Stomach smooth muscle (tissue), 2 donors: ENCODE measurements around the gene CHAF1A.

Source experiments
- H3K27ac ChIP-seq: one replicate; pipeline ENCODE4 v1.7.0; 2013; ENCODE audit warnings: mild to moderate bottlenecking, low read length, inconsistent platforms
- H3K27me3 ChIP-seq, 2 donors: one replicate each; pipeline ENCODE4 v1.7.0; 2013; ENCODE audit warnings: low read length in 2 of 2; ENCODE audit not compliant: insufficient read depth in 2 of 2, control insufficient read depth in 1 of 2
- H3K36me3 ChIP-seq, 2 donors: one replicate each; pipeline ENCODE4 v1.7.0; 2013; ENCODE audit warnings: low read length in 2 of 2; ENCODE audit not compliant: control insufficient read depth in 2 of 2, insufficient read depth in 2 of 2
- H3K4me1 ChIP-seq: one replicate; pipeline ENCODE4 v1.7.0; 2013; ENCODE audit warnings: low read length; ENCODE audit not compliant: control insufficient read depth, insufficient read depth
- H3K4me3 ChIP-seq, 2 donors: one replicate each; pipeline ENCODE4 v1.7.0; 2013; ENCODE audit warnings: low read length in 2 of 2
- H3K9ac ChIP-seq, 2 donors: one replicate each; pipeline ENCODE4 v1.7.0; 2013; ENCODE audit warnings: low read length in 2 of 2, mild to moderate bottlenecking in 1 of 2
- H3K9me3 ChIP-seq, 2 donors: one replicate each; pipeline ENCODE4 v1.7.0; 2013; ENCODE audit warnings: low read length in 2 of 2; ENCODE audit not compliant: control insufficient read depth in 2 of 2
- donor health status: healthy.
- donor health status: Pancreatic carcinoma.

The CHAF1A gene

GRCh38 chr19:4368128-4368820 is 34.2 kb upstream of the CHAF1A start:
- peaks cover 58% of the 10 kb centered on the region for H3K4me1 ChIP-seq
- H3K4me3 ChIP-seq: no peak overlapping the region
- no peak overlapping the region for H3K9ac ChIP-seq
- no peak overlapping the region for H3K27ac ChIP-seq
- peaks cover 17% of the 10 kb centered on the region in 2 donors for H3K36me3 ChIP-seq
- H3K9me3 ChIP-seq: no peaks in the 10 kb centered on the region
- no peaks in the 10 kb centered on the region for H3K27me3 ChIP-seq

DNA sequence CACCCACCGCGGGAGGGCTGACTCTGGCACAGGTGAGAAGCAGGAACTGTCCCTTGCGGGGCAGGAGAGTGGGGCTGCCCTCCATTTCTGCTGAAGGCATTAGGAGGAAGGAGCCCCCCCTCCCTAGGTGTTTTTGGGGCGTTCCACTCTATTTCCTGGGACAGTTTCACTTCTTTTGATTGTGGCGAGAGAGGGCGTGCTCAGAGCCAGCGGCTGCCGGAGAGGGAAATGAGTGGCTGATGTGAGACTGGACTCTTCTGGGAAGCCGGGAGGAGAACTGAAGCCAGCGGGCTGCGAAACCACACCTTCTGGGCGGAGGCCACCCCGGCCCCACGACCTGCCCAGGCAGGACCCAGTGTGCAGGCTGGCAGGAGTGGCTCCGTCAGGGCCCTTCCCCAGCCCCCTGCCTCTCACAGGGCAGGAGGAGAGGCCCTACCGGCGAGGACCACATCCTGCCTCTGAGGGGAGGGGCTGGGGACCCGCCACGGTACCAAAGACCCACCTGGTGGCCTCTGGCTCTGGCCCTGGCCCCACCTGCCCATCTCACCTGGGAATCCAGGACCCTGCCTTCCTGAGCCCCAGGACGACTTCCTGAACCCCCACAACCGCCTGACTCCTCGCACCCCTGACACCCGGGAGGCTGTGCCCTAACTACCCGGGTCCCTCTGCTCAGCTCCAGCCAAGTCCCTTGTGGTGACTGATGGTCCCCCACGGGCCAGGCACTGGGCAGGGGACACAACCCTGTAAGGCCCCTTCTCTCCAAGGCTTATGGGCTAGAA is 33.1 kb upstream of the CHAF1A start:
- Histone ChIP-seq H3K27ac (peak overlapping the region; percentile 24), H3K4me3 (peak overlapping the region in 1 of 2 donors; percentile 47), H3K36me3 (peaks cover 12 to 13% of the 10 kb centered on the region in 2 donors), H3K27me3 (no peaks in the 10 kb centered on the region), H3K9ac (peak overlapping the region in 1 of 2 donors; percentile 5), H3K9me3 (no peaks in the 10 kb centered on the region), H3K4me1 (peaks cover 66% of the 10 kb centered on the region)

DNA sequence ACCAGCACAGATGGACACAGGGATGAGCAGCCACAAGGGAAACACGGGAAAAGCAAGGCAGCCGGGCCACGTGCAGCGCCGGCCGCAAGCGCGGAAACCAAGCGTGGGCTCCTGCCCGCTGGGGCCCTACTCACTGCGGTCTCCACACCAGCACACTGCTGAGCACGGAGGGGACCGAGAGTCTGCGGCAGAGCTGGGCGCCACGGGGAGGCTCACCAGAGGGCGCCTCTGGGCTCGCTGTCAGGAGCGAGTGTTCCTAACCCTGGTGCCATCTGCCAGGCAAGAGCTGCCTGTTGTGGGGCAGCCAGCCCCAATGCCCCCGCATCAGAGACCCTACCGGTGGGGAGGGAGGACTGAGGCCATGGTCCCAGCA is 32.6 kb upstream of the CHAF1A start:
- H3K4me3 ChIP-seq: peak overlapping the region in 1 of 2 donors; percentile 47
- no peaks in the 10 kb centered on the region for H3K9me3 ChIP-seq
- H3K27ac ChIP-seq: peak overlapping the region; percentile 24
- H3K9ac ChIP-seq: no peak overlapping the region
- H3K36me3 ChIP-seq: peaks cover 12 to 13% of the 10 kb centered on the region in 2 donors
- no peaks in the 10 kb centered on the region for H3K27me3 ChIP-seq
- peaks cover 72% of the 10 kb centered on the region for H3K4me1 ChIP-seq

DNA sequence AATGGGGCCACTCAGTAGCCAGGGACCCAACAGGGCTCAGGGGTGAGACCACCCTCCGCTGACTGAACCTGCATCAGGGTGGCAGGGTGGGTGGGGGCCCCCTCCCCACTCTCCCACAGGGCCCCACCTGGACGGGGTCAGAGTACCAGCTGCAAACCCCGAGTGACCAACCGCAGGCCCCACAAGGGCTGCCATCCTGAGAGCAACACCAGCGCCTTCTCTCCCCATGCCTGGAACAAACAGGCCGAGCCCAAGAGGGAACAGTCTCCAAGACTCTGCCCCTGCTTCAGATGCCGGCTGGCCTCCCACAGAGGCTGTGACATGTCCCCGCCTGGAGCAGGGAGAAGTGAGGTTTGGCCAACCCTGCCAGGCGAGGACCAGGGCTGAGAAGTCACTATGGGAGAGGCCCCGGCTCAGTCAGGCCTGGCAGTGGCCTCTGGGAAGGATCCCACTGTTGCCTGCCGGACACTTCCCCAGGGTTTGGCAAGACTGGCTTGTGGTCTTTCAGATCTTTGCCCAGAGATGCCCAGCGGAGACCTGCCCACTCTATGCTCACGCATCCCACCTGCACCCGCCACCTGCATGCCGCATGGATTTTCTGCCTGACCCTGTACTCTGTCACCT is 31.9 kb upstream of the CHAF1A start:
- Histone ChIP-seq H3K27ac (peak overlapping the region; percentile 31), H3K9ac (peak overlapping the region in 1 of 2 donors; percentile 33), H3K36me3 (peaks cover 6 to 8% of the 10 kb centered on the region in 2 donors), H3K9me3 (no peaks in the 10 kb centered on the region), H3K4me3 (no peak overlapping the region), H3K4me1 (peaks cover 78% of the 10 kb centered on the region), H3K27me3 (no peaks in the 10 kb centered on the region)

DNA sequence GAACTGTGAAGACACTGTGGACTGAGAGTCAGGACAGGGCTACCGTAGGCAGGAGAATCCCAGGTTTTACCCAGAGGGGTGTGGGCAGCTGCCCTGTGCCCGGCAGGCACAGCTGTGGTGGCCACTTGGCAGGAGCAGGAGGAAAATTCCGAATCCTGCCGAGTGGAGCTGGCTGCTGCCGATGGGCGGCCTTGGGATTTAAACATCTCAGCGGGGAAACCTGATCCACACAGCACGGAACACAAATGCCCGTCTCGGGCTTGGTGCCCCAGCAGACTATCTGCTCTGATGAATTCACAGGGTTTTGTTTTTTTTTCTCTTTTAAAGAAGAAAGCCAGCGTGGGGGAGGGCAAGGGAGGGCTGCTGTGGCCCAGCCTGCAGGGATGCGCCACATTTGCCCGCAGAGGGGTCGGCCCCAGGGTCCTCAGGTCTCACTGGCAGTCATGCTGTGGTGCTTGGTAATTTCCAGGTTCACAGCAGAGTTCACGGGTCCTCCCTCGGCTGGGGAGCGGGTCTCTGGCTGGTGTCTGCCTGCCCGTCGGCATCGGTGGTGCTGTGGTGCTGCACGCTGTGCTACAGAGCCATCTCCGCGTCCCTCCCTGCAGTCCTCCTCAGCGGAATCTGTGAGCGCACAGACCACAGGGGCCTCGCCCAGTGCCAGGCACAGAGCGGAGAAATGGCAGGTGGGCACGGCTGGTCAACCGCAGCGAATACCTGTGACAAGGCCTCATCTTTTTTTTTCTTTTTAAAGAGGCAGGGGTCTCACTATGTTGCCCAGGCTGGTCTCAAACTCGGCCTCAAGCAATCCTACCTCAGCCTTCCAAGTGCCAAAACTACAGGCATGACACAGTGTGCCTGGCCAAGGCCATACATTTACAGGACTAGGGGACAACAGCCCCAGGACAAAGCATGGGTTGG is 30.9 kb upstream of the CHAF1A start:
- Histone ChIP-seq H3K4me1 (peaks cover 88% of the 10 kb centered on the region), H3K9ac (peak overlapping the region; percentile 33 to 47), H3K27ac (peak overlapping the region; percentile 31), H3K27me3 (no peaks in the 10 kb centered on the region), H3K9me3 (no peaks in the 10 kb centered on the region), H3K36me3 (no peaks in the 10 kb centered on the region), H3K4me3 (no peak overlapping the region)

DNA sequence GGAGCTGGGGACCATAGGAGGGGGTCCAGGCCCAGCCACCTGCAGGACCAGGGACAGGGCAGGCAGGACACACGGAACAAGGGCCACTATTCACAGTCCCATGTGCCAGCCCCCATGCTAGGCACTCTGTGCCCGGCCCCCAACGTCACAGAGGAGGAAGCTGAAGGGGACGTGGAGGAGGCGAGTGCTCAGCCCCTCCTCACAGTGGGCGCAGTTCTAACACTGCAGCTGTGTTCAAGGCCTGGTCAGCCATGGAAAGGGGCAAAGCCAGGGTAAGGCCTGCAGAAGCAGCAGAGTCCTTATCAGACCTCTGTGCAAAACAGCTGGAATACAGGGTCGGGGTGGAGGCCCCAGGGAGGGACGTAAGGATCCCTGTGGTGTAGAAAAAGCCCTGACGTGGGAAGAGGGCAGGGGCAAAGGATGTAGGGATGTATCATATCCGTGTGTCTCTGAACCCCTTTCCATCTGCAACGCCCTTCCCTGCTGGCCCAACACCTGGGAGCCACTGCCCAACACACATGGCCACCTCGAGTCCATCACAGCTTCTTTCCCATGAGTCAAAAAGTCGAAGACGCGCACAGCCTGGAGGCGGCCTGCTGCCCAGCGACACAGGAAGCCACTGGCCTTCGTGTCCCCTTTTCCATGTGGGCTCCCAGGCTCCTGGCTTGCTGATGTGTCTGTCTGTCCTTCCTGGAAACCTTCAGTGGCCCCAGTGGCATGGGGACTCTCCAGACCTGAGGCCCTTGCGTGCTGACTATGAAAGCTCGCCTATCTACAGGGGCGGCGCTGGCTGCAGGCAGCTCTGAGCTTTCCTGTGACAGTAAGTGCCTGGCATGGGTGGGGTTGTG is 30.1 kb upstream of the CHAF1A start:
- Histone ChIP-seq H3K36me3 (no peaks in the 10 kb centered on the region), H3K9me3 (no peaks in the 10 kb centered on the region), H3K9ac (no peak overlapping the region), H3K4me3 (peak overlapping the region in 1 of 2 donors; percentile 8), H3K27me3 (no peaks in the 10 kb centered on the region), H3K4me1 (peaks cover 97% of the 10 kb centered on the region), H3K27ac (peak overlapping the region; percentile 31)

DNA sequence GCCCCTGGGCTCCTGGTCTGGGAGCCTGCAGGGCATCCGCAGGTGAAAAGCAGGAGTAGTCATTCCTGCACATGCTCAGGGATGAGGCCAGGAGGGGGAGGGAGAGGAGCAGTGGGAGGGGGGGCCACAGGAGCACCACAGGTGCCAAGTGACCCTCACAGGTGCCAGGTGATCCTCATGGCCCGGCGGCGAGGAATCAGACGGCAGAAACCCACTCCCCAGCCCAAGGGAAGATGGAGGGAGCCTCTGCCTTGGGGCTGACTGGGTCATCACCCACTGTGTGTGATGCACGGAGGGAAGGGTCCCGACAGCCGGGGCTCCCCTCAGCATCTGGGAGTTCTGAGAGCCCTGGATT is 29.4 kb upstream of the CHAF1A start:
- peaks cover 95% of the 10 kb centered on the region for H3K4me1 ChIP-seq
- no peaks in the 10 kb centered on the region for H3K36me3 ChIP-seq
- H3K9me3 ChIP-seq: no peaks in the 10 kb centered on the region
- peak overlapping the region in 1 of 2 donors; percentile 15 for H3K9ac ChIP-seq
- H3K4me3 ChIP-seq: no peak overlapping the region
- peak overlapping the region; percentile 71 for H3K27ac ChIP-seq
- no peaks in the 10 kb centered on the region for H3K27me3 ChIP-seq

DNA sequence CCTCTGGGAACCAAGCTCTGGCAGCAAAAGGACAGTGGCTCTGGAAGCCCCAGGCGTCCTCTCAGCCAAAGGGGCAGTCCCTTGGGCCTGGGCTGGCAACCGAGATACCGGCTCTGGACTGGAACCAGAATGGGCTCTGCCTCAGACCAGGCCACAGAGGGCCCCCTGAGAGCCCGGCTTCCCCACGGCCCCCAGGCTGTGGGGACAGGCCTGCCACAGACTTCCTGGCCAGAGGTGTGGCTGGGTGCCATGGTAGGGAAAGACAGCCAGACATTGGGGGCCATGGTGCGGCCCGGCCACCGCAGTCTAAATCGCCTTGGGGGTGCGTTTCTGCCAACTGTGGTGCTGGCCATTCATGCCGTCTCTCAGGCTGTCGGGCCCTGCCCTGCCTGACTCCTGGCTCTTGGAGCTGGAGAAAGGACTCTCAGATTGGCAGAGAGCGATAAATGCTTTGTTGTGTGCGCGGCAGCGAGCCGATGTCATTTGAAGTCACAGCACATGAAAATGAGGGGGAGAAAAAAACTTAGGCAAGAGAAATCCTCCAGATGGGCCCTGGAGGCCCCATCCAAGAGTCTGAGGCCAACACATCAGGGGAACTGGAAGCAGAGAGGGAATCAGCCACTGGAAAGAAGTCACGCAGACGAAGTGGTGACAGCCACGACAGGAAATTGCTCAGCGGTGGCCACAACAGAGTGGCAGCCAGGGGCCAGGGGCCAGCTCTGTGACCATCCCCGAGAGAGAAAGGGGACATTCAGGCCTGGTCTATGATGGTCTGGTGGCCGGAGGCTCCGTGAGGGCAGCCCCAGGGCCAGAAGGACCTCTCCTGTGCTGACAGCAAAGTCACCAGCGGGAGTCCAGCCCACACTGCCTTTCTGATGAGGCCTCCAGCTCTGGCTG is 28.6 kb upstream of the CHAF1A start:
- Histone ChIP-seq H3K4me3 (peak overlapping the region in 1 of 2 donors; percentile 40), H3K4me1 (peaks cover 87% of the 10 kb centered on the region), H3K36me3 (no peaks in the 10 kb centered on the region), H3K27me3 (no peaks in the 10 kb centered on the region), H3K9me3 (no peaks in the 10 kb centered on the region), H3K27ac (peak overlapping the region; percentile 71), H3K9ac (peak overlapping the region; percentile 5 to 48)

GRCh38 chr19:4374498-4375163 is 27.8 kb upstream of the CHAF1A start:
- H3K4me3 ChIP-seq: peak overlapping the region in 1 of 2 donors; percentile 40
- no peaks in the 10 kb centered on the region for H3K36me3 ChIP-seq
- H3K9ac ChIP-seq: peak overlapping the region in 1 of 2 donors; percentile 48
- H3K27ac ChIP-seq: peak overlapping the region; percentile 71
- no peaks in the 10 kb centered on the region for H3K27me3 ChIP-seq
- peaks cover 82% of the 10 kb centered on the region for H3K4me1 ChIP-seq
- no peaks in the 10 kb centered on the region for H3K9me3 ChIP-seq
